K562 treated with DMSO at 1 percent for 24 hours (cell line): ENCODE data around the gene GPR39. TPM values are rescaled to one million over a fixed set of nuclear protein-coding genes. Genes with fewer than 3 reads are reported as not detected.

Source experiments
- total RNA-seq: library from RNA; unstranded; fragments of 300-600 nt; gene quantifications from 2 replicates; pipeline ENCODE4 v1.2.3, GENCODE V29; 2022; ENCODE audit warnings: low read depth; ENCODE audit not compliant: insufficient read depth

The GPR39 gene
- total RNA-seq, result not detected in 2 replicates

GRCh38 chr2:132416723-132417395 lies at the start of gene GPR39:
Gene GPR39, plus strand, starts transcription at chr2:132416805.

GRCh38 chr2:132669908-132670495 lies 253.4 kb downstream of the GPR39 start, which contains the start of gene LYPD1:
Gene LYPD1, minus strand, starts transcription at chr2:132670205. Its CDS starts 273 bp downstream, at chr2:132669932.

